HepG2 (cell line): ENCODE measurements around the gene B3GNT5. TPM values are rescaled to one million over a fixed set of nuclear protein-coding genes. Genes with fewer than 3 reads are reported as not detected.

Experiments
- CENPT ChIP-seq: sonication (generic); formaldehyde crosslinking; IDR thresholded peaks from 2 replicates; pipeline ENCODE4 v1.8.0; 2022; ENCODE audit warnings: low read depth, mild to moderate bottlenecking, moderate library complexity, missing genetic modification reagents
- DMAP1 ChIP-seq: IDR thresholded peaks from 2 replicates; pipeline ENCODE4 v1.6.1; 2016
- GLI4 ChIP-seq: sonication (generic); formaldehyde crosslinking; IDR thresholded peaks from 2 replicates; pipeline ENCODE4 v1.5.1; 2020; ENCODE audit warnings: missing genetic modification reagents, mild to moderate bottlenecking, moderate library complexity, borderline replicate concordance
- HNRNPUL1 ChIP-seq: fragments of 200-400 bp; formaldehyde crosslinking; IDR thresholded peaks from 2 replicates; pipeline ENCODE4 v1.6.1; 2017; ENCODE audit warnings: low read depth, mild to moderate bottlenecking, low read length, moderate library complexity
- ISL2 ChIP-seq: sonication (generic); formaldehyde crosslinking; IDR thresholded peaks from 2 replicates; pipeline ENCODE4 v1.5.0; 2020; ENCODE audit warnings: missing genetic modification reagents
- LBX2 ChIP-seq: sonication (generic); formaldehyde crosslinking; IDR thresholded peaks from 2 replicates; pipeline ENCODE4 v1.5.0; 2020; ENCODE audit warnings: missing genetic modification reagents, mild to moderate bottlenecking, borderline replicate concordance
- MBNL3 ChIP-seq: fragments of 250-450 bp; sonication (Bioruptor Pico); conservative IDR thresholded peaks from 2 replicates; pipeline ENCODE4 v1.8.0; 2022; ENCODE audit warnings: mild to moderate bottlenecking, inconsistent platforms
- MED1 ChIP-seq: sonication (generic); formaldehyde crosslinking; IDR thresholded peaks from 2 replicates; pipeline ENCODE4 v1.4.0; 2020; ENCODE audit warnings: missing genetic modification reagents
- PAXIP1 ChIP-seq: sonication (generic); formaldehyde crosslinking; conservative IDR thresholded peaks from 2 replicates; pipeline ENCODE4 v1.4.0; 2020; ENCODE audit warnings: mild to moderate bottlenecking, missing genetic modification reagents, moderate library complexity
- PHF5A ChIP-seq: IDR thresholded peaks from one replicate; pipeline ENCODE4 v1.6.1; 2018; ENCODE audit warnings: low read depth, missing genetic modification reagents; ENCODE audit not compliant: unreplicated experiment
- SP2 ChIP-seq: sonication (generic); formaldehyde crosslinking; IDR thresholded peaks from 2 replicates; pipeline ENCODE4 v1.5.1; 2020; ENCODE audit warnings: mild to moderate bottlenecking, missing genetic modification reagents
- THRA ChIP-seq: sonication (generic); formaldehyde crosslinking; IDR thresholded peaks from 2 replicates; pipeline ENCODE4 v1.4.0; 2020; ENCODE audit warnings: missing genetic modification reagents, borderline replicate concordance
- ZNF121 ChIP-seq: sonication (generic); formaldehyde crosslinking; IDR thresholded peaks from 2 replicates; pipeline ENCODE4 v1.5.0; 2020; ENCODE audit warnings: mild to moderate bottlenecking, missing genetic modification reagents
- ZNF253 ChIP-seq: sonication (generic); formaldehyde crosslinking; IDR thresholded peaks from 2 replicates; pipeline ENCODE4 v1.8.0; 2022; ENCODE audit warnings: mild to moderate bottlenecking, missing genetic modification reagents, borderline replicate concordance
- ZNF503 ChIP-seq: sonication (generic); formaldehyde crosslinking; IDR thresholded peaks from 2 replicates; pipeline ENCODE4 v1.4.0; 2020; ENCODE audit warnings: missing genetic modification reagents
- ZNF569 ChIP-seq: sonication (generic); formaldehyde crosslinking; IDR thresholded peaks from 2 replicates; pipeline ENCODE4 v1.5.0; 2020; ENCODE audit warnings: mild to moderate bottlenecking, missing genetic modification reagents, moderate library complexity, borderline replicate concordance
- polyA plus RNA-seq, 8 experiments: library from polyadenylated mRNA; depleted of rRNA in 3 of 8; stranded (reverse) in 7 of 8; unstranded in 1 of 8; fragments of >200 nt; fragmentation: Illumina TruSeq in 4 of 8; extraction: Trizol in 4 of 8; gene quantifications; 2 replicates each; pipeline versions ENCODE4 v1.2.1 to v1.2.3, GENCODE V29; 2011 to 2016; ENCODE audit warnings: low read depth in 4 of 8, missing spikeins in 1 of 8, mixed read lengths in 1 of 8; ENCODE audit not compliant: insufficient read depth in 1 of 8
- total RNA-seq, 5 experiments: library from RNA; depleted of rRNA; stranded (reverse); fragments of >200 nt; fragmentation: Illumina TruSeq; extraction: Trizol; gene quantifications; 2 replicates each; pipeline ENCODE4 v1.2.3, GENCODE V29; 2016; ENCODE audit warnings: low read depth in 1 of 5

Gene B3GNT5
- total and polyA plus RNA-seq, 2 of the 13 experiments (the other 11 are each of a cell fraction or from before 2014, with no cell fraction given): not detected

- no peak for TF ChIP-seq CENPT
- TF ChIP-seq THRA (CRISPR knock-in tag): no peak
- TF ChIP-seq DMAP1 (CRISPR knock-in tag): 0 out of 2 replicates have a peak, but pooled peaks have one; percentile 27
- TF ChIP-seq HNRNPUL1: no peak
- no peak for TF ChIP-seq ZNF569 (CRISPR knock-in tag)
- no peak for TF ChIP-seq SP2 (CRISPR knock-in tag)
- TF ChIP-seq ZNF503: no peak
- no peak for TF ChIP-seq ZNF121 (CRISPR knock-in tag)
- TF ChIP-seq GLI4: no peak
- no peak for TF ChIP-seq PHF5A (CRISPR knock-in tag)
- peak; percentile 40; the same call in 1 of the 2 replicates for TF ChIP-seq ISL2 (CRISPR knock-in tag)
- no peak for TF ChIP-seq MBNL3 (CRISPR knock-in tag)
- peak; percentile 55; the same call in 1 of the 2 replicates for TF ChIP-seq PAXIP1 (CRISPR knock-in tag)
- peak; percentile 31; the same call in 1 of the 2 replicates for TF ChIP-seq LBX2 (CRISPR knock-in tag)
- no peak for TF ChIP-seq ZNF253
- peak; percentile 80 for TF ChIP-seq MED1 (CRISPR knock-in tag)
Measured at GRCh38 chr3:183211352-183211751, 41.7 kb upstream of the B3GNT5 start (continued).
